Germinal center (tissue), 1 donor: ENCODE results near the gene ABCB9.

Source experiments
- DNase-seq: peaks from one replicate; pipeline ENCODE4 v3.0.0; 2012; ENCODE audit warnings: mixed read lengths, low spot score

Gene ABCB9

GRCh38 chr12:122981587-122982476, 15.6 kb upstream of the ABCB9 start:
- no peak for DNase-seq

GRCh38 chr12:122981036-122981471, 14.8 kb upstream of the ABCB9 start:
- no peak for DNase-seq

DNA sequence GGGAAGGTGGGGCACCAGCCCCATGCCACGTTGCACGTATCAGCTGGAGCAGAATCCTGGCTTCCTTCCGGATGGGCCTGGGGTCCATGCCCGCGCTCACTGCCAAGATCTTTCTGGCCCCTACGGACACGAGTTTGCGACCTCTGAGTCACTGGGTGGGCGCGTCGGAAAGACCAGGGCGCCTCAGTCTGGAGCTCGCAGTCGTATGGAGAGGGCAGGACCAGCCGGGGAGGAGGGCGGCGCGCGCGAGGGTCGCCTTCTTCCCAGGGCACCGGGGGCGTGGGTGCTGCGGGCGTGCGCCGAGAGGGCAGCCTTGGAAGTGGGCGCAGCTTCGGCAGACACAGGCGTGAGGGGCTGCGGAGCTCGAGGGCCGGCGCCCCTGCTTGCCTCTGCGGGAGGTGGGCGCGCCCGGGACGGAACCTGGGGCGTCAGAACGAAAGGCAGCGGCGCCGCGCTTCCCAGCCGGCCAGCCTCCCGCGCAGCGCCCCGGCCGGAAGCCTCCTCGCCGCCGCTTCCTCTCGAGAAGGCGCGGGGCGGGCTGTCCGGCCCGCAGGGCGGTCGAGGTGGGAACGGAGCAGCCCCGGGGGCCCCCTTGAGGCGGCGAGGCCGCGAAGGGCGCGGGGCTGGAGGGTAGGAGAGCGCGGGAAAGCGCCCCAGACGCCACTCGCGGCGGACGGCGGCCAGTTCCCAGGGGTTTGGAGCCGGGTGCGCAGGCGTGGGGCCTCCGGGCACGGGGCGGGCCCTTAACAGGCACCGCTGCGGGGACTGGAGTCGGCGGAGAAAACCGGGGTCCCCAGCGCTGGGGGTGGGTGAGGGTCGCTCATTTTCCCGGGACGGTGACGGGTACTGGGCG, 14.1 kb upstream of the ABCB9 start, which contains the start of gene ARL6IP4:
Gene ARL6IP4, plus strand, starts transcription at position 499 of the 853 bp plus-strand sequence. CDS start 459 bp downstream, outside the sequence.
- DNase-seq, result peak; percentile 78

DNA sequence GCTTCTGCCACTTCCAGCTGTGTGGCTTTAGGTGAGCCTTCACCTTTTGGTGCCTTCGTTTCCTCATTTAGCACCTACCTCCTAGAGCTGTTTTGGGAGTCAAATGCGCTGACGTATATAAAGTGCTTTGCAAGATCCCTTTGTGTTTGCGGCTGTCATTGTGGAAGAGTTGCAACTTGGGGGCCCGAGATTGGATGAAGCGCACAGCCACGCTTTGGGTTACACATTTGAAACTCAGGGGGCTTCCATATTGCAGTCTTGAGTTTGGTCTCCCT, 13.6 kb upstream of the ABCB9 start:
- peak; percentile 57 for DNase-seq

- no peak for DNase-seq
Observed at GRCh38 chr12:122979001-122979907, 13.0 kb upstream of the ABCB9 start.

- no peak for DNase-seq
Observed at GRCh38 chr12:122978507-122978955, 12.3 kb upstream of the ABCB9 start.

- no peak for DNase-seq
Observed at GRCh38 chr12:122977655-122978392, 11.6 kb upstream of the ABCB9 start.

GRCh38 chr12:122977153-122977552, 10.9 kb upstream of the ABCB9 start:
- no peak for DNase-seq

GRCh38 chr12:122976648-122976975, 10.3 kb upstream of the ABCB9 start:
- no peak for DNase-seq

DNA sequence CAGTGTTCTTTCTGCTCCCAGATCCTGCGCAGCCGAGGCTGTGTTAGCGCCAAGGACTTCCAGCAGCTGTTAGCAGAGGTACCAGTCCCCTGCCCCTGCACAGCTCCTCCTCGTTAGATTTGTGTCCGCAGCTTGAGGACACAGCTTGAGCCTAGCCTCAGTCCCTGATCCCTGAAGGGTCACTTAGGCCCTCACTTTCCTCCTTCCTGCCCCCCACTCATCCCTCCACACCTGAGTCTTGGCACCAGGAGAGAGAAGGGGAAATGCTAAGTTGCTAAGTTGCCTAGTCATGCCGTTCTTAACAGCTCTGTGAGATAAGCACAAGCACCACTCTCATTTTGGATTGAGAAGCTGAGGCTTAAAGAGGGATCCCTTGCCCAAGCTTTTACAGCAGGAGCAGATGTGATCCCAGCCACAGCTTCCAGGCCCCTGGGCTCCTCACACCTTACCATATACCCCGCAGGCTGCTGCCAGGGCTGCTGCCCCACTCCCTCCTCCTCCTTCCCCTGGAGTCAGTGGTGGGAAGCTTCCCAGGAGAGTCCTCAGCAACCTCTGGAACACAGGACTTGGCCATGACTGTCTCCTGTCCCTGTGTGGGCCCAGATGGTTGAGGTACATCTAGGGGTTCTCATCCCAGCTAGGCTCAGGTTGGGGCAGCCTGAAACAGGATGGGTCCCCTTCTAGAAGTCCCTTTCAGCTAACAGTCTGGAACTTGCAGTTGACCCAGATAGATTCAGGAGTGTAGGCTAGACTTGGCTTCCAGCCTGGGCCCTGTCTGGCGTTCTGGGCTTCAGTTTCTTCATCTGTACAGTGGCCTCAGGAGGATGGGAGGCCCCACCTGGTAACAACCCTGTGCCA, 9.8 kb upstream of the ABCB9 start:
- DNase-seq, result no peak

- DNase-seq, result peak; percentile 91
Observed at GRCh38 chr12:122974892-122975789, 8.9 kb upstream of the ABCB9 start, which contains the start of gene OGFOD2. OGFOD2 (plus strand) TSS chr12:122975244; CDS start chr12:122975252, 8 bp downstream.

GRCh38 chr12:122974274-122974891, 8.1 kb upstream of the ABCB9 start:
- DNase-seq, result peak; percentile 91

GRCh38 chr12:122969676-122970075, 3.4 kb upstream of the ABCB9 start:
- no peak for DNase-seq

DNA sequence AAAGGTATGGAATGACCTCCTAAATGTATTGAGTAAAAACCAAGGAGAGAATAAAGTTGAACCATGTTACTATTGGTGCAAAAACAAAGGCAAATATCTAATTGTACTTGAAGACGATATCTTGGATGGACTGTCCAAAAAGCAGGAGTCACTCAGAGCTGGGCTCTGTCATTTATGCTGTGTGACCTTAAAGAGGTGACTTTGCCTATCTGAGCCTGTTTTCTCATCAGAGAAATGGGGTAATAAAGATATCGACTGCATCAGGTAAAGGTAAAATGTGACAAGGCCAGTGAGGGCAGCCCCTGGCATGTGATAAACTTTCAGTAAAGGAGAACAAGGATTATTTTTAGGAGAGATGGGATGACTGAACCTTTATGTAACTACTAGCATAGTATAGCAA, 1.8 kb upstream of the ABCB9 start:
- DNase-seq, result no peak

- DNase-seq, result no peak
Observed at GRCh38 chr12:122966743-122967550, 684 bp upstream of the ABCB9 start.

DNA sequence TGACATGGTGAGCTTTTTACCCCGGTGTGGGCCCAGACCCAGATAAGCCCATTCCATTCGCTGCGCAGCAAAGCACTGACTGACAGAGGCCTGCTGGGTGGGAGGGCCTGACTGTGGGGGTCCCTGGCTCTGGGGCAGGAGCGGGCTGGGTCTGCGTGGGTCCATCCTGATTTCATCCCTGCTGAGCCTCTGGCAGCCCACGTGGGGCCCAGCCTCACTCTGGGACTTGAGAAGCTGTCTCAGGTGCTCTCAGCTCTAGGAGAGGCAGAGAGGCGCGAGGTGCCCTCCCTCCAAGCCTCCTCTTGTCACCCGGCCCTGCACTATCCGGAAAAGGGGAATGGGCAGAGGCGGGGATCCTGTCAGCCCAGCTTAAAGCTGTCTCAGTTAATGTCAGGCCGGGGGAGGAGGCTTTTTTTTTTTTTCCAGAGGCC, 927 bp downstream of the ABCB9 start:
- DNase-seq, result no peak

DNA sequence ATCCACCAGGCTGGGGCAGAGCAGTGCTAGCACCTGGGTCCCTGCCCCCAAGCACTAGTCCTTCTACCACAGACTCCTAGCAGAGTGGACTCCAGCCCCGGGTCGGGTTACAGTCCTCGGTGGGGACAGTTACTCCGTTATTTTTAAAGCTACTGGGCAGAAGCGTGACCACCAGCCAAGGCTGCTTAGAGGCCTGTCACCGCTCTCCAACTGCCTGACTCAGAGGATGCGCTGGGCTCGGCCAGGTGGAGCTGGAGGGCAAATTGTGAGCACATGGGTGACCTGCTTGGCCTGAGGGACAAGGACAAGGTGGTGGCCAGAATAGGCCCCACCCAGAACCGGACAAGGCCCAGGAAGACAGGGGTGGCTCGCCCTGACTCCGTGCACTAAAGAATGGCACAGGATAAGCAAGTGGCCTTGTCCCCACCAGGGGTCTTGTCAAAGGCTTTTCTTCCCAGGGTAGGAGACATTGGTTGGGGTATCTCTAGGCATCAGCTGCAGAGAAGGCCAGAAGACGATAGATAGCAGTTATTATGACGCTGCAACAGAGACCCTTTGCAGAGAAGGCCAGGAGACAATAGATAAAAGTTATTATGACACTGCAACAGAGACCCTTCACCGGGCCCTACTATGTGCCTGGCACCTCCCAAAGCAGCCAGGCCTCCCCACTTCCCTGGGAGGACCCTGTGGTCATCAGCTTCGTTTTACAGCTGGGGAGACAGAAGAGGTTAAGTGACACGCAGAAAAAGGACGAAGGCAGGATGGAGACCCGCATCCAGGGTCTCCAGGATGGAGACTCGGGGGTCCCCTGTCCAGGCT, 1.6 kb downstream of the ABCB9 start:
- DNase-seq, result no peak
